CD8-positive, alpha-beta memory T cell (primary cell): ENCODE measurements around the gene PALMD. TPM values are rescaled to one million over a fixed set of nuclear protein-coding genes. Genes with fewer than 3 reads are reported as not detected.

Experiments used
- CTCF ChIA-PET: fragments of 350-600 bp; sonication (Branson Sonifier 250); formaldehyde crosslinking; loops from one replicate; lab custom pipeline; 2021; ENCODE audit warnings: antibody characterized with exemption; lab: Charles Lee
- POLR2A ChIA-PET: fragments of 350-600 bp; sonication (Branson Sonifier 250); formaldehyde crosslinking; loops from one replicate; lab custom pipeline; 2021; ENCODE audit warnings: antibody characterized with exemption; lab: Charles Lee
- DNase-seq, 5 donors: peaks; one replicate each; pipeline versions ENCODE4 v3.0.0 to v3.0.0-alpha.2; 2020 to 2022; ENCODE audit warnings: mixed read lengths in 1 of 5
- H3K27ac ChIP-seq: one replicate; pipeline ENCODE4 v1.7.0; 2013; ENCODE audit warnings: low read depth, mild to moderate bottlenecking, low read length, moderate library complexity
- H3K27me3 ChIP-seq: 2 replicates; pipeline ENCODE4 v1.7.0; 2013; ENCODE audit warnings: low read length, mild to moderate bottlenecking; ENCODE audit not compliant: insufficient read depth, poor library complexity, severe bottlenecking
- H3K36me3 ChIP-seq: 2 replicates; pipeline ENCODE4 v1.7.0; 2013; ENCODE audit warnings: mild to moderate bottlenecking, low read length, moderate library complexity; ENCODE audit not compliant: insufficient read depth
- H3K4me1 ChIP-seq: 2 replicates; pipeline ENCODE4 v1.7.0; 2013; ENCODE audit warnings: mild to moderate bottlenecking, low read length, moderate library complexity; ENCODE audit not compliant: insufficient read depth
- H3K4me3 ChIP-seq: 2 replicates; pipeline ENCODE4 v1.7.0; 2013; ENCODE audit warnings: mild to moderate bottlenecking, low read length
- H3K9me3 ChIP-seq: 2 replicates; pipeline ENCODE4 v1.7.0; 2013; ENCODE audit warnings: mild to moderate bottlenecking, low read length
- H3K27ac Mint-ChIP-seq, 8 donors: one replicate each; pipeline ENCODE4 v1.8.0; 2020 to 2021; ENCODE audit warnings: mixed read lengths in 8 of 8, mild to moderate bottlenecking in 6 of 8, inconsistent platforms in 3 of 8, moderate library complexity in 3 of 8
- H3K27me3 Mint-ChIP-seq, 2 donors: one replicate each; pipeline ENCODE4 v1.8.0; 2020 to 2021; ENCODE audit warnings: mixed read lengths in 2 of 2, mild to moderate bottlenecking in 1 of 2, moderate library complexity in 1 of 2
- H3K36me3 Mint-ChIP-seq, 3 donors: one replicate each; pipeline ENCODE4 v1.8.0; 2020 to 2021; ENCODE audit warnings: mixed read lengths in 3 of 3, inconsistent platforms in 1 of 3, mild to moderate bottlenecking in 1 of 3
- H3K4me1 Mint-ChIP-seq, 3 donors: one replicate each; pipeline ENCODE4 v1.8.0; 2020 to 2021; ENCODE audit warnings: mixed read lengths in 3 of 3, inconsistent platforms in 1 of 3, mild to moderate bottlenecking in 1 of 3
- H3K4me3 Mint-ChIP-seq, 7 donors: one replicate each; pipeline ENCODE4 v1.8.0; 2020 to 2021; ENCODE audit warnings: mixed read lengths in 7 of 7, mild to moderate bottlenecking in 6 of 7, moderate library complexity in 4 of 7, inconsistent platforms in 2 of 7
- H3K9me3 Mint-ChIP-seq, 5 donors: one replicate each; pipeline ENCODE4 v1.8.0; 2020 to 2022; ENCODE audit warnings: mixed read lengths in 5 of 5, mild to moderate bottlenecking in 3 of 5, moderate library complexity in 2 of 5, inconsistent platforms in 1 of 5
- polyA plus RNA-seq: library from polyadenylated mRNA; unstranded; fragments of 300-500 nt; fragmentation: Illumina TruSeq; gene quantifications from one replicate; pipeline ENCODE4 v1.2.3, GENCODE V29; 2021
- total RNA-seq, 2 experiments: library from RNA; stranded (reverse); gene quantifications; one replicate each; pipeline ENCODE4 v1.2.3, GENCODE V29; 2021

PALMD gene
- total and polyA plus RNA-seq, 3 experiments from 2014 or later = not detected

GRCh38 chr1:99713006-99713405 is 67.1 kb downstream of the PALMD start:
- ChIA-PET POLR2A (no interaction called here), CTCF (no interaction called here)
- Histone ChIP-seq H3K9me3 (no peaks in the 10 kb centered on the region), H3K27me3 (no peaks in the 10 kb centered on the region), H3K4me3 (no peak overlapping the region), H3K4me1 (no peaks in the 10 kb centered on the region), H3K36me3 (no peaks in the 10 kb centered on the region), H3K27ac (no peak overlapping the region)
- peaks cover 0 to 2% of the 10 kb centered on the region in 2 donors for H3K27me3 Mint-ChIP-seq
- no peak overlapping the region for H3K27ac Mint-ChIP-seq
- no peak overlapping the region for H3K4me3 Mint-ChIP-seq
- no peaks in the 10 kb centered on the region for H3K9me3 Mint-ChIP-seq
- H3K36me3 Mint-ChIP-seq = peaks cover 0 to 7% (median 4%) of the 10 kb centered on the region in 3 donors
- peaks cover 2 to 4% (median 3%) of the 10 kb centered on the region in 3 donors for H3K4me1 Mint-ChIP-seq
- no peak for DNase-seq

GRCh38 chr1:99717005-99717404 is 71.1 kb downstream of the PALMD start:
- Histone ChIP-seq H3K36me3 (no peaks in the 10 kb centered on the region), H3K27ac (no peak overlapping the region), H3K4me1 (no peaks in the 10 kb centered on the region), H3K9me3 (no peaks in the 10 kb centered on the region), H3K4me3 (no peak overlapping the region), H3K27me3 (no peaks in the 10 kb centered on the region)
- peak overlapping the region in 1 of 8 donors; percentile 82 for H3K27ac Mint-ChIP-seq
- H3K27me3 Mint-ChIP-seq = peaks cover 0 to 2% of the 10 kb centered on the region in 2 donors
- CTCF ChIA-PET = no interaction called here
- H3K36me3 Mint-ChIP-seq = peaks cover 0 to 5% (median 4%) of the 10 kb centered on the region in 3 donors
- DNase-seq = no peak
- H3K9me3 Mint-ChIP-seq = no peaks in the 10 kb centered on the region
- H3K4me1 Mint-ChIP-seq = no peaks in the 10 kb centered on the region
- POLR2A ChIA-PET = no interaction called here
- H3K4me3 Mint-ChIP-seq = no peak overlapping the region

- DNase-seq = no peak
- H3K4me1 ChIP-seq = no peaks in the 10 kb centered on the region
- Mint-ChIP-seq H3K4me3 (no peak overlapping the region), H3K27me3 (peaks cover 0 to 2% of the 10 kb centered on the region in 2 donors), H3K36me3 (peaks cover 0 to 1% (median 0%) of the 10 kb centered on the region in 3 donors), H3K4me1 (no peaks in the 10 kb centered on the region), H3K27ac (no peak overlapping the region), H3K9me3 (no peaks in the 10 kb centered on the region)
- CTCF ChIA-PET = interaction anchor here (1.9 kb wide), 1 partner anchor 9 kb away, joined by 3 read pairs; no protein-coding TSS in a partner anchor
- H3K36me3 ChIP-seq = no peaks in the 10 kb centered on the region
- no peaks in the 10 kb centered on the region for H3K27me3 ChIP-seq
- H3K4me3 ChIP-seq = no peak overlapping the region
- H3K27ac ChIP-seq = no peak overlapping the region
- H3K9me3 ChIP-seq = no peaks in the 10 kb centered on the region
- POLR2A ChIA-PET = no interaction called here
Measured at GRCh38 chr1:99723251-99723650, 77.3 kb downstream of the PALMD start.

GRCh38 chr1:99725996-99726395 is 80.1 kb downstream of the PALMD start:
- no peaks in the 10 kb centered on the region for H3K9me3 ChIP-seq
- H3K27me3 Mint-ChIP-seq = peaks cover 0 to 2% of the 10 kb centered on the region in 2 donors
- ChIA-PET POLR2A (no interaction called here), CTCF (no interaction called here)
- no peak overlapping the region for H3K4me3 Mint-ChIP-seq
- H3K36me3 ChIP-seq = no peaks in the 10 kb centered on the region
- H3K9me3 Mint-ChIP-seq = no peaks in the 10 kb centered on the region
- no peak overlapping the region for H3K27ac ChIP-seq
- no peak overlapping the region for H3K4me3 ChIP-seq
- H3K4me1 Mint-ChIP-seq = no peaks in the 10 kb centered on the region
- no peak for DNase-seq
- H3K27ac Mint-ChIP-seq = no peak overlapping the region
- H3K27me3 ChIP-seq = no peaks in the 10 kb centered on the region
- H3K4me1 ChIP-seq = no peaks in the 10 kb centered on the region
- H3K36me3 Mint-ChIP-seq = peaks cover 0 to 2% (median 0%) of the 10 kb centered on the region in 3 donors

- DNase-seq = no peak
- H3K27ac Mint-ChIP-seq = no peak overlapping the region
- H3K4me3 ChIP-seq = no peak overlapping the region
- H3K4me3 Mint-ChIP-seq = no peak overlapping the region
- no peaks in the 10 kb centered on the region for H3K27me3 ChIP-seq
- POLR2A ChIA-PET = no interaction called here
- no peaks in the 10 kb centered on the region for H3K4me1 Mint-ChIP-seq
- no peak overlapping the region for H3K27ac ChIP-seq
- no peaks in the 10 kb centered on the region for H3K9me3 ChIP-seq
- no peaks in the 10 kb centered on the region for H3K4me1 ChIP-seq
- no peaks in the 10 kb centered on the region for H3K36me3 ChIP-seq
- no peaks in the 10 kb centered on the region for H3K9me3 Mint-ChIP-seq
- CTCF ChIA-PET = no interaction called here
- H3K36me3 Mint-ChIP-seq = peaks cover 0 to 2% (median 0%) of the 10 kb centered on the region in 3 donors
- peaks cover 0 to 2% of the 10 kb centered on the region in 2 donors for H3K27me3 Mint-ChIP-seq
Measured at GRCh38 chr1:99726407-99726806, 80.5 kb downstream of the PALMD start.

GRCh38 chr1:99726818-99727217 is 80.9 kb downstream of the PALMD start:
- CTCF ChIA-PET = no interaction called here
- Histone ChIP-seq H3K27me3 (no peaks in the 10 kb centered on the region), H3K27ac (no peak overlapping the region), H3K4me1 (no peaks in the 10 kb centered on the region), H3K36me3 (no peaks in the 10 kb centered on the region), H3K4me3 (no peak overlapping the region), H3K9me3 (no peaks in the 10 kb centered on the region)
- H3K4me1 Mint-ChIP-seq = no peaks in the 10 kb centered on the region
- no peak for DNase-seq
- H3K9me3 Mint-ChIP-seq = no peaks in the 10 kb centered on the region
- H3K4me3 Mint-ChIP-seq = no peak overlapping the region
- peaks cover 0 to 2% (median 0%) of the 10 kb centered on the region in 3 donors for H3K36me3 Mint-ChIP-seq
- peaks cover 0 to 2% of the 10 kb centered on the region in 2 donors for H3K27me3 Mint-ChIP-seq
- H3K27ac Mint-ChIP-seq = no peak overlapping the region
- POLR2A ChIA-PET = no interaction called here

- Mint-ChIP-seq H3K4me3 (no peak overlapping the region), H3K27ac (no peak overlapping the region), H3K27me3 (peaks cover 0 to 2% of the 10 kb centered on the region in 2 donors), H3K4me1 (no peaks in the 10 kb centered on the region), H3K9me3 (no peaks in the 10 kb centered on the region), H3K36me3 (peaks cover 0 to 2% (median 0%) of the 10 kb centered on the region in 3 donors)
- Histone ChIP-seq H3K4me1 (no peaks in the 10 kb centered on the region), H3K4me3 (no peak overlapping the region), H3K9me3 (no peaks in the 10 kb centered on the region), H3K27me3 (no peaks in the 10 kb centered on the region), H3K36me3 (no peaks in the 10 kb centered on the region), H3K27ac (no peak overlapping the region)
- no peak for DNase-seq
- ChIA-PET POLR2A (no interaction called here), CTCF (no interaction called here)
Measured at GRCh38 chr1:99727575-99728185, 81.8 kb downstream of the PALMD start.

GRCh38 chr1:99728494-99729235 is 82.8 kb downstream of the PALMD start:
- DNase-seq = no peak
- H3K4me1 Mint-ChIP-seq = no peaks in the 10 kb centered on the region
- H3K9me3 ChIP-seq = no peaks in the 10 kb centered on the region
- POLR2A ChIA-PET = interaction anchor here (0.8 kb wide), 1 partner anchor 31 kb away, joined by 3 read pairs; no protein-coding TSS in a partner anchor
- no peaks in the 10 kb centered on the region for H3K36me3 ChIP-seq
- no peak overlapping the region for H3K4me3 Mint-ChIP-seq
- no peaks in the 10 kb centered on the region for H3K27me3 ChIP-seq
- CTCF ChIA-PET = no interaction called here
- H3K36me3 Mint-ChIP-seq = peaks cover 0 to 2% (median 0%) of the 10 kb centered on the region in 3 donors
- H3K27ac Mint-ChIP-seq = no peak overlapping the region
- no peaks in the 10 kb centered on the region for H3K9me3 Mint-ChIP-seq
- H3K27me3 Mint-ChIP-seq = peaks cover 0 to 4% of the 10 kb centered on the region in 2 donors
- no peak overlapping the region for H3K27ac ChIP-seq
- no peaks in the 10 kb centered on the region for H3K4me1 ChIP-seq
- H3K4me3 ChIP-seq = no peak overlapping the region
